ENCODE measurements around the gene HCLS1. TPM values are rescaled to one million over a fixed set of nuclear protein-coding genes. Genes with fewer than 3 reads are reported as not detected.

HCLS1 gene
- polyA plus RNA-seq, 1 donor (not counting 4 experiments of a cell fraction or from before 2014, with no cell fraction given): 0.10 TPM

DNA sequence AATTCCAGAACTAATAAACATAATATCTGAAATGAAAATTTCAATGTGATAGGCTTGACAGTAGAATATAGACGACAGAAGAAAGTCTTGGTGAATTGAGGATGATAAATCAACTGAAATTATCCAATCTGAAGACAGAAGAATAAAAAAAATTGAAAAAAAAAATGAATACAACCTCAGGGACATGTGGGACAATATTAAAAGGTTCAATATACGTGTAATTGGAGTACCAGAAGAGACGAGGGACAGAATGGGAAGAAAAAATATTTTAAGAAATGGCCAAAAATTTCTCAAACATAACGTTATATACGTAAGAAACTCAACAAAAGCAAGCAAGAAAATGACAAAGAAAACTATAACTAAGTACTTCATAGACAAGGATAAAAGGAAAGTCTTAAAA, 43.3 kb upstream of the HCLS1 start:
- DNase-seq (ENCODE audit: low read depth, low spot score) (no peak), FAIRE-seq (no peak)
- Histone ChIP-seq H2AFZ (ENCODE audit: control insufficient read depth, low read length) (no peak overlapping the region), H3K9ac (ENCODE audit: control insufficient read depth, extremely low read depth, insufficient read depth, low read length) (no peak overlapping the region), H3K36me3 (ENCODE audit: control insufficient read depth in 2 of 2, extremely low read depth in 1 of 2, insufficient read depth in 2 of 2, low read length in 2 of 2) (peaks cover 3 to 8% of the 10 kb centered on the region in 2 experiments), H3K9me3 (ENCODE audit: control insufficient read depth, low read depth, low read length) (no peaks in the 10 kb centered on the region), H3K4me2 (ENCODE audit: control insufficient read depth, extremely low read depth, insufficient read depth, low read depth, low read length) (no peak overlapping the region), H3K27ac (ENCODE audit: control insufficient read depth, insufficient read depth, low read length) (no peak overlapping the region), H3K9me1 (ENCODE audit: control insufficient read depth, extremely low read depth, insufficient read depth, low read length) (no peaks in the 10 kb centered on the region), H3K4me3 (ENCODE audit: control insufficient read depth in 2 of 3, extremely low read depth in 1 of 3, insufficient read depth in 2 of 3, low read depth in 1 of 3, low read length in 3 of 3) (no peak overlapping the region), H4K20me1 (ENCODE audit: control insufficient read depth, extremely low read depth, insufficient read depth, low read length) (no peaks in the 10 kb centered on the region), H3K27me3 (ENCODE audit: control insufficient read depth, extremely low read depth, insufficient read depth, low read length) (no peaks in the 10 kb centered on the region), H3K79me2 (ENCODE audit: control insufficient read depth, insufficient read depth, low read length) (no peaks in the 10 kb centered on the region), H3K4me1 (ENCODE audit: control insufficient read depth, extremely low read depth, insufficient read depth, low read length) (no peaks in the 10 kb centered on the region)
- dilution Hi-C loops (cut with MboI; ENCODE audit: extremely low pct_ligation_motif_present, low sequenced_read_pairs): no loop called here
- TF ChIP-seq, protein P1, sequence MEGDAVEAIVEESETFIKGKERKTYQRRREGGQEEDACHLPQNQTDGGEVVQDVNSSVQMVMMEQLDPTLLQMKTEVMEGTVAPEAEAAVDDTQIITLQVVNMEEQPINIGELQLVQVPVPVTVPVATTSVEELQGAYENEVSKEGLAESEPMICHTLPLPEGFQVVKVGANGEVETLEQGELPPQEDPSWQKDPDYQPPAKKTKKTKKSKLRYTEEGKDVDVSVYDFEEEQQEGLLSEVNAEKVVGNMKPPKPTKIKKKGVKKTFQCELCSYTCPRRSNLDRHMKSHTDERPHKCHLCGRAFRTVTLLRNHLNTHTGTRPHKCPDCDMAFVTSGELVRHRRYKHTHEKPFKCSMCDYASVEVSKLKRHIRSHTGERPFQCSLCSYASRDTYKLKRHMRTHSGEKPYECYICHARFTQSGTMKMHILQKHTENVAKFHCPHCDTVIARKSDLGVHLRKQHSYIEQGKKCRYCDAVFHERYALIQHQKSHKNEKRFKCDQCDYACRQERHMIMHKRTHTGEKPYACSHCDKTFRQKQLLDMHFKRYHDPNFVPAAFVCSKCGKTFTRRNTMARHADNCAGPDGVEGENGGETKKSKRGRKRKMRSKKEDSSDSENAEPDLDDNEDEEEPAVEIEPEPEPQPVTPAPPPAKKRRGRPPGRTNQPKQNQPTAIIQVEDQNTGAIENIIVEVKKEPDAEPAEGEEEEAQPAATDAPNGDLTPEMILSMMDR (optimal IDR thresholded peaks at IDR 0.05 in 1 of 3, IDR thresholded peaks at IDR 0.05 in 1 of 3, conservative IDR thresholded peaks at IDR 0.05 in 1 of 3; ENCODE audit: extremely low read depth in 1 of 3, insufficient read depth in 2 of 3, low read length in 3 of 3): no peak
- TF ChIP-seq EZH2 (IDR thresholded peaks at IDR 0.05; ENCODE audit: low read length): no peak

DNA sequence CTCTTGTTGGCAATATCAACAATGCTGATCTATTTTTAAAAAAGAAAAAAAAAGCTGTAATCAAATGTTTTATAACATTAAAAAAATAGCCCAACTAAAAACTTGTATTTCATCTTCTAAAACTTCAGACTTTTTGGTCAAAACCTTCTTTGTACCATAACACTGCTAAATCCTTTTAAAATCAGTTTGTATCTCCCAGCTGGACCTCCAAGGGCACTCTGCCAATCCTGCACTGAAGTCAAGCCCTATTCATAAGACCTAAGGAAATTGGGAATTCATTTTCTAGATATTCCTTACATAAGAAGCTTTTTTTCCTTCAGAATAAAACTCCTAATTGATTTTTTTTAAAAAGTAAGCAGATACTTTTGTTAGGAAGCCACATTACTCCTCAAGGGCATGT, 38.2 kb upstream of the HCLS1 start:
- Histone ChIP-seq H3K4me2 (ENCODE audit: control insufficient read depth, extremely low read depth, insufficient read depth, low read depth, low read length) (no peak overlapping the region), H2AFZ (ENCODE audit: control insufficient read depth, low read length) (no peak overlapping the region), H3K36me3 (ENCODE audit: control insufficient read depth in 2 of 2, extremely low read depth in 1 of 2, insufficient read depth in 2 of 2, low read length in 2 of 2) (peaks cover 10 to 23% of the 10 kb centered on the region in 2 experiments), H3K79me2 (ENCODE audit: control insufficient read depth, insufficient read depth, low read length) (no peaks in the 10 kb centered on the region), H3K4me3 (ENCODE audit: control insufficient read depth in 2 of 3, extremely low read depth in 1 of 3, insufficient read depth in 2 of 3, low read depth in 1 of 3, low read length in 3 of 3) (no peak overlapping the region), H3K27ac (ENCODE audit: control insufficient read depth, insufficient read depth, low read length) (no peak overlapping the region), H4K20me1 (ENCODE audit: control insufficient read depth, extremely low read depth, insufficient read depth, low read length) (no peaks in the 10 kb centered on the region), H3K9me1 (ENCODE audit: control insufficient read depth, extremely low read depth, insufficient read depth, low read length) (no peaks in the 10 kb centered on the region), H3K9me3 (ENCODE audit: control insufficient read depth, low read depth, low read length) (no peaks in the 10 kb centered on the region), H3K27me3 (ENCODE audit: control insufficient read depth, extremely low read depth, insufficient read depth, low read length) (no peaks in the 10 kb centered on the region), H3K4me1 (ENCODE audit: control insufficient read depth, extremely low read depth, insufficient read depth, low read length) (no peaks in the 10 kb centered on the region), H3K9ac (ENCODE audit: control insufficient read depth, extremely low read depth, insufficient read depth, low read length) (no peak overlapping the region)
- dilution Hi-C loops (cut with MboI; ENCODE audit: extremely low pct_ligation_motif_present, low sequenced_read_pairs): no loop called here
- TF ChIP-seq, protein P1 (optimal IDR thresholded peaks at IDR 0.05 in 1 of 3, IDR thresholded peaks at IDR 0.05 in 1 of 3, conservative IDR thresholded peaks at IDR 0.05 in 1 of 3; ENCODE audit: extremely low read depth in 1 of 3, insufficient read depth in 2 of 3, low read length in 3 of 3): no peak
- TF ChIP-seq EZH2 (IDR thresholded peaks at IDR 0.05; ENCODE audit: low read length): no peak
- no peak for DNase-seq (ENCODE audit: low read depth, low spot score)
- FAIRE-seq: no peak

All from keratinocyte (primary cell).